ENCODE results near the gene MTHFSD.

MTHFSD gene

DNA sequence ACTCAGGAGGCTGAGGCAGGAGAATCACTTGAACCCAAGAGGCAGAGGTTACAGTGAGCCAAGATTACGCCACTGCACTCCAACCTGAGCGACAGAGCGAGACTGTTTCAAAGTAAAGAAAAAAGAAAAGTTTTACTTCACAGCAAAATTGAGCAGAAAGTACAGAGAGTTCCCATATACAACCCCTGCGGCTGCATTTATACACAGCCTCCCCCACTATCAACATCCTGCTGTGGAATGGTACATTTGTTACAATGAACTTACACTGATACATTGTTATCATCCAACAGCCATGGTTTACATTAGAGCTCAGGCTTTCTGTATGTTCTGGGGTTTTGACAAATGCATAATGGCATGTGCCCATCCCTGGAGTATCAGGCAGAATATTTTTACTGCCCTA is 2.6 kb upstream of the MTHFSD start:
- H3K4me1 ChIP-seq (ENCODE audit: insufficient read depth, poor library complexity, severe bottlenecking), result peaks cover 4% of the 10 kb centered on the region
- TF ChIP-seq, protein P1, sequence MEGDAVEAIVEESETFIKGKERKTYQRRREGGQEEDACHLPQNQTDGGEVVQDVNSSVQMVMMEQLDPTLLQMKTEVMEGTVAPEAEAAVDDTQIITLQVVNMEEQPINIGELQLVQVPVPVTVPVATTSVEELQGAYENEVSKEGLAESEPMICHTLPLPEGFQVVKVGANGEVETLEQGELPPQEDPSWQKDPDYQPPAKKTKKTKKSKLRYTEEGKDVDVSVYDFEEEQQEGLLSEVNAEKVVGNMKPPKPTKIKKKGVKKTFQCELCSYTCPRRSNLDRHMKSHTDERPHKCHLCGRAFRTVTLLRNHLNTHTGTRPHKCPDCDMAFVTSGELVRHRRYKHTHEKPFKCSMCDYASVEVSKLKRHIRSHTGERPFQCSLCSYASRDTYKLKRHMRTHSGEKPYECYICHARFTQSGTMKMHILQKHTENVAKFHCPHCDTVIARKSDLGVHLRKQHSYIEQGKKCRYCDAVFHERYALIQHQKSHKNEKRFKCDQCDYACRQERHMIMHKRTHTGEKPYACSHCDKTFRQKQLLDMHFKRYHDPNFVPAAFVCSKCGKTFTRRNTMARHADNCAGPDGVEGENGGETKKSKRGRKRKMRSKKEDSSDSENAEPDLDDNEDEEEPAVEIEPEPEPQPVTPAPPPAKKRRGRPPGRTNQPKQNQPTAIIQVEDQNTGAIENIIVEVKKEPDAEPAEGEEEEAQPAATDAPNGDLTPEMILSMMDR (IDR thresholded peaks at IDR 0.05; ENCODE audit: poor library complexity, severe bottlenecking), result no peak
- DNase-seq (ENCODE audit: low spot score) (no peak), ATAC-seq (ENCODE audit: low read depth) (no peak)
- H3K9me3 ChIP-seq (ENCODE audit: severe bottlenecking), result no peaks in the 10 kb centered on the region
- no peaks in the 10 kb centered on the region for H3K27me3 ChIP-seq (ENCODE audit: insufficient read depth, poor library complexity, severe bottlenecking)
- H3K36me3 ChIP-seq (ENCODE audit: low read depth), result peaks cover 2% of the 10 kb centered on the region
- no peak overlapping the region for H3K27ac ChIP-seq (ENCODE audit: poor library complexity, severe bottlenecking)
- no peak overlapping the region for H3K4me3 ChIP-seq (ENCODE audit: severe bottlenecking)

DNA sequence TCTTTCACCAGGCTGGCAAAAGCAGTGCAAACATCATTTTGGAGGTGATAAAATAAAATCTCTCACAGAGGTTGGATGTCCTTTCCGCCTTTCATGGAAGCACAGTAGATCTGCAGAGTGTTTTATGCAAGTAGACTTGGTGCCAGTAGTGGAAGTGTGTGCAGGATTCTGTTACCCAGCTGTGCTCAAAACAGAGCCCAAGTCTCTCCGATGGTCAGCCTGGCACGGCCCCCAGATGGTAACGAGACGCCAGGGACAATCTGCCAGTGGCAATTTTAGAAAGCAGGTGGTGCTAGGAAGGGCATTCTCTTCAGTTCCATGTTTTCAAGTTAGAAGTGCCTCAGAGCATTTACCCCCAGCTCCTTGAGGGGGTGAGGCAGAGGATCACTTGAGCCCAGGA is 1.5 kb upstream of the MTHFSD start:
- H3K27me3 ChIP-seq (ENCODE audit: insufficient read depth, poor library complexity, severe bottlenecking), result no peaks in the 10 kb centered on the region
- ATAC-seq (ENCODE audit: low read depth) (no peak), DNase-seq (ENCODE audit: low spot score) (no peak)
- peaks cover 4% of the 10 kb centered on the region for H3K4me1 ChIP-seq (ENCODE audit: insufficient read depth, poor library complexity, severe bottlenecking)
- H3K27ac ChIP-seq (ENCODE audit: poor library complexity, severe bottlenecking), result no peak overlapping the region
- H3K4me3 ChIP-seq (ENCODE audit: severe bottlenecking), result no peak overlapping the region
- H3K36me3 ChIP-seq (ENCODE audit: low read depth), result peaks cover 12% of the 10 kb centered on the region
- no peaks in the 10 kb centered on the region for H3K9me3 ChIP-seq (ENCODE audit: severe bottlenecking)
- TF ChIP-seq, protein P1 (IDR thresholded peaks at IDR 0.05; ENCODE audit: poor library complexity, severe bottlenecking), result no peak

DNA sequence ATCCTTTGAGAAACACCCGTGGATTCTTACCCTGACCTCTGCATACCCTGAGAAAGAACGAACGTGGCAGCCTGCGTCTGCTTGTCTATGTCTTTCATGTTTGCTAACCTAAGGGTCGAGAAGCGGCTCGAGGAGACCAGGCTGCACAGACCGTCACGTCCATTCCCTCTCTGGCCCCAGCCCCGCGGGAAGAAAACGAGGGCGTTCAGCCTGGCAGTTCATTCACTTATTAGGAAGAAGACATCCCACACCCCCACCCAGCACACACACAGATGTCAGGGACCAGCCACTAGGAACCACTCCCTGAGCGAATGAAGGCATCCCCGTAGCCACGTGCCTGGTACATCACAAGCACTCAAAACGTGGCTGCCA is 655 bp upstream of the MTHFSD start:
- no peak overlapping the region for H3K27ac ChIP-seq (ENCODE audit: poor library complexity, severe bottlenecking)
- peak overlapping the region; percentile 93 for H3K4me3 ChIP-seq (ENCODE audit: severe bottlenecking)
- DNase-seq (ENCODE audit: low spot score) (no peak), ATAC-seq (ENCODE audit: low read depth) (no peak)
- peaks cover 19% of the 10 kb centered on the region for H3K36me3 ChIP-seq (ENCODE audit: low read depth)
- peaks cover 4% of the 10 kb centered on the region for H3K4me1 ChIP-seq (ENCODE audit: insufficient read depth, poor library complexity, severe bottlenecking)
- no peaks in the 10 kb centered on the region for H3K27me3 ChIP-seq (ENCODE audit: insufficient read depth, poor library complexity, severe bottlenecking)
- TF ChIP-seq, protein P1 (IDR thresholded peaks at IDR 0.05; ENCODE audit: poor library complexity, severe bottlenecking), result no peak
- H3K9me3 ChIP-seq (ENCODE audit: severe bottlenecking), result no peaks in the 10 kb centered on the region

DNA sequence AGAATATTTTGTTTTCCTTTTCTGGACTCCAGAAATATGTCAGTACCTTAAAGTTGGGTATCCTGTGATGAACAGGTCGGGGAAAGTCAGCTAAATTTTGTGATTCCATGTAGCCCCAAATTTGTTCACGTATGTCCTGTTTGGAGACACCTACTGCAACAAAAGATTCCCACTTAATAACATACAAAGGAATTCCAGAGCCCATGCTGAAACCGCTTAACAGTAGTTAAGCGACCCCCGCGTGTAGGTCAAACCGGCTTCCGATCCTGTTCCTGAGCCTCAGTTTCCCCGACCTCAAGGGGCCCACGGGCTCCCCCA is 477 bp downstream of the MTHFSD start:
- no peak for DNase-seq (ENCODE audit: low spot score)
- Histone ChIP-seq H3K27ac (ENCODE audit: poor library complexity, severe bottlenecking) (peak overlapping the region; percentile 23), H3K4me3 (ENCODE audit: severe bottlenecking) (peak overlapping the region; percentile 93)

DNA sequence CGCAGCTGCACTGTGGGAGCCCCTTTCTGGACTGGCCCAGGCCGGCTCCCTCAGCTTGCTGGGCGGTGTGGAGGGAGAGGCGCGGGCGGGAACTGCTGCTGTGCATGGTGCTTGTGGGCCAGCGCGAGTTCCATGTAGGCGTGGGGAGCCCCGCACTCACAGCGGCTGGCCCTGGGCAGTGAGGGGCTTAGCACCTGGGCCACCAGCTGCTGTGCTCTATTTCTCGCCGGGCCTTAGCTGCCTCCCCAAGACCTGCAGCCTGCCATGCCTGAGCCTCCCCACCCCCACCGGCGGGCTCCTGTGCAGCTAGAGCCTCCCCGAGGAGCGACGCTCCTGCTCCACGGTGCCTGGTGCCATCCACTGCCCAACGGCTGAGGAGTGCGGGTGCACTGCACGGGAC is 1.7 kb downstream of the MTHFSD start:
- ATAC-seq (ENCODE audit: low read depth), result no peak
- Histone ChIP-seq H3K36me3 (ENCODE audit: low read depth) (peaks cover 31% of the 10 kb centered on the region), H3K9me3 (ENCODE audit: severe bottlenecking) (no peaks in the 10 kb centered on the region), H3K27me3 (ENCODE audit: insufficient read depth, poor library complexity, severe bottlenecking) (no peaks in the 10 kb centered on the region), H3K4me3 (ENCODE audit: severe bottlenecking) (no peak overlapping the region), H3K4me1 (ENCODE audit: insufficient read depth, poor library complexity, severe bottlenecking) (peaks cover 4% of the 10 kb centered on the region), H3K27ac (ENCODE audit: poor library complexity, severe bottlenecking) (no peak overlapping the region)
- DNase-seq (ENCODE audit: low spot score), result no peak
- TF ChIP-seq, protein P1 (IDR thresholded peaks at IDR 0.05; ENCODE audit: poor library complexity, severe bottlenecking), result no peak

More for the DNA sequence above, 477 bp downstream of the MTHFSD start:
- ATAC-seq (ENCODE audit: low read depth), result no peak
- Histone ChIP-seq H3K4me1 (ENCODE audit: insufficient read depth, poor library complexity, severe bottlenecking) (peaks cover 4% of the 10 kb centered on the region), H3K9me3 (ENCODE audit: severe bottlenecking) (no peaks in the 10 kb centered on the region), H3K27me3 (ENCODE audit: insufficient read depth, poor library complexity, severe bottlenecking) (no peaks in the 10 kb centered on the region), H3K36me3 (ENCODE audit: low read depth) (peaks cover 25% of the 10 kb centered on the region)
- TF ChIP-seq, protein P1 (IDR thresholded peaks at IDR 0.05; ENCODE audit: poor library complexity, severe bottlenecking), result no peak
